Measurements from ENCODE around the gene CCNQ.
A peak's percentile ranks its signal among the peaks of the same experiment; 100 is the strongest.

The CCNQ gene

GRCh38 chrX:153582896-153583295 lies 16.0 kb downstream of the CCNQ start:
- Histone ChIP-seq H3K9ac (ENCODE audit: low read length) (no peak overlapping the region), H3K4me3 (ENCODE audit: low read depth, low read length) (no peak overlapping the region), H3K9me3 (ENCODE audit: control insufficient read depth, insufficient read depth, low read depth, low read length) (peaks cover 10% of the 10 kb centered on the region; the same call in 1 of the 2 replicates), H3K27ac (ENCODE audit: low read depth, low read length) (no peak overlapping the region), H3K4me1 (ENCODE audit: control insufficient read depth, insufficient read depth, low read length) (peaks cover 13% of the 10 kb centered on the region; the same call in 1 of the 2 replicates), H3K27me3 (ENCODE audit: control insufficient read depth, insufficient read depth, low read length) (peaks cover 6% of the 10 kb centered on the region; the same call in 1 of the 2 replicates), H3K36me3 (ENCODE audit: control insufficient read depth, insufficient read depth, low read length) (peaks cover 4% of the 10 kb centered on the region; the same call in 1 of the 2 replicates)

GRCh38 chrX:153580700-153581386 lies 18.1 kb downstream of the CCNQ start:
- Histone ChIP-seq H3K4me3 (ENCODE audit: low read depth, low read length) (no peak overlapping the region), H3K36me3 (ENCODE audit: control insufficient read depth, insufficient read depth, low read length) (peaks cover 2% of the 10 kb centered on the region; the same call in 1 of the 2 replicates), H3K9ac (ENCODE audit: low read length) (no peak overlapping the region), H3K4me1 (ENCODE audit: control insufficient read depth, insufficient read depth, low read length) (peaks cover 13% of the 10 kb centered on the region; the same call in 1 of the 2 replicates), H3K9me3 (ENCODE audit: control insufficient read depth, insufficient read depth, low read depth, low read length) (peaks cover 15% of the 10 kb centered on the region; the same call in 1 of the 2 replicates), H3K27ac (ENCODE audit: low read depth, low read length) (no peak overlapping the region), H3K27me3 (ENCODE audit: control insufficient read depth, insufficient read depth, low read length) (peaks cover 6% of the 10 kb centered on the region; the same call in 1 of the 2 replicates)

GRCh38 chrX:153578889-153579288 lies 20.1 kb downstream of the CCNQ start:
- H3K9me3 ChIP-seq (ENCODE audit: control insufficient read depth, insufficient read depth, low read depth, low read length) = peaks cover 15% of the 10 kb centered on the region; the same call in 1 of the 2 replicates
- H3K9ac ChIP-seq (ENCODE audit: low read length) = no peak overlapping the region
- H3K4me3 ChIP-seq (ENCODE audit: low read depth, low read length) = peak overlapping the region; percentile 2; the same call in 1 of the 2 replicates
- no peaks in the 10 kb centered on the region for H3K36me3 ChIP-seq (ENCODE audit: control insufficient read depth, insufficient read depth, low read length)
- peaks cover 6% of the 10 kb centered on the region; the same call in 1 of the 2 replicates for H3K27me3 ChIP-seq (ENCODE audit: control insufficient read depth, insufficient read depth, low read length)
- H3K4me1 ChIP-seq (ENCODE audit: control insufficient read depth, insufficient read depth, low read length) = peaks cover 13% of the 10 kb centered on the region; the same call in 1 of the 2 replicates
- no peak overlapping the region for H3K27ac ChIP-seq (ENCODE audit: low read depth, low read length)

DNA sequence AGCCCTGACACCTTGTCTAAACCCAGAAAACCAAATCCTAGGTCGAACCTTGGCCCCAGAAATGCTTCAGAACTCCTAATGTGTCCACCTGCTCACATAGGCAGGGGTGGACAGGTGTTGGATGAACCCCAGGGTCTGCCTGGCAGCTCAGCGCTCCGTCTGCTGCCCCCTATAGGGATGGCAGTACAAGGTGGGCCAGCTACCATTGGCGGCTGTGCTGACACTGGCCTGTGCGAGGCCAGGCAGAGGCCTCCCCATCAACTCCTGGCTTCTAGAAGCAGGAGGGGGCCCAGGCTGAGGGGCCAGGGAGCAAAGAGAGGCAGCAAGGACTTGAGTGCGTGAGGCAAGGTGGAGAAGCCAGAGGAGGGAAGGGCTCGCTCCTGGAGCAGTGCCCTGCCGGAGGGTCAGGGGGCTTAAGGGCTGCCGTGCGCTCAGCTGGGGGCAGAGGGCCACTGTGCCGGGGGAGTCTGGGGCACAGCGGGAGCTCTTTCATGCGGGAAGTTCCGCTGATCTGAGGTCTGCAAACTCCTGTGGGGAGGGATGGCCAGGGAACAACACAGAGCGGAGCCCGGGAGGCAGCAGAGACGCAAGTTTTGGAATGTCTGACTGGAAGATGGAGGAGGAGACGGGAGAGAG lies 20.6 kb downstream of the CCNQ start:
- no peak overlapping the region for H3K27ac ChIP-seq (ENCODE audit: low read depth, low read length)
- peaks cover 13% of the 10 kb centered on the region; the same call in 1 of the 2 replicates for H3K4me1 ChIP-seq (ENCODE audit: control insufficient read depth, insufficient read depth, low read length)
- peaks cover 6% of the 10 kb centered on the region; the same call in 1 of the 2 replicates for H3K27me3 ChIP-seq (ENCODE audit: control insufficient read depth, insufficient read depth, low read length)
- H3K4me3 ChIP-seq (ENCODE audit: low read depth, low read length) = peak overlapping the region; percentile 2; the same call in 1 of the 2 replicates
- peaks cover 17% of the 10 kb centered on the region; the same call in 1 of the 2 replicates for H3K9me3 ChIP-seq (ENCODE audit: control insufficient read depth, insufficient read depth, low read depth, low read length)
- no peak overlapping the region for H3K9ac ChIP-seq (ENCODE audit: low read length)
- H3K36me3 ChIP-seq (ENCODE audit: control insufficient read depth, insufficient read depth, low read length) = no peaks in the 10 kb centered on the region

GRCh38 chrX:153576961-153577360 lies 22.0 kb downstream of the CCNQ start:
- Histone ChIP-seq H3K4me3 (ENCODE audit: low read depth, low read length) (no peak overlapping the region), H3K9me3 (ENCODE audit: control insufficient read depth, insufficient read depth, low read depth, low read length) (peaks cover 21% of the 10 kb centered on the region; the same call in 1 of the 2 replicates), H3K4me1 (ENCODE audit: control insufficient read depth, insufficient read depth, low read length) (peaks cover 13% of the 10 kb centered on the region; the same call in 1 of the 2 replicates), H3K27me3 (ENCODE audit: control insufficient read depth, insufficient read depth, low read length) (peaks cover 6% of the 10 kb centered on the region; the same call in 1 of the 2 replicates), H3K9ac (ENCODE audit: low read length) (no peak overlapping the region), H3K36me3 (ENCODE audit: control insufficient read depth, insufficient read depth, low read length) (no peaks in the 10 kb centered on the region), H3K27ac (ENCODE audit: low read depth, low read length) (no peak overlapping the region)

GRCh38 chrX:153576239-153576870 lies 22.6 kb downstream of the CCNQ start:
- Histone ChIP-seq H3K9ac (ENCODE audit: low read length) (no peak overlapping the region), H3K9me3 (ENCODE audit: control insufficient read depth, insufficient read depth, low read depth, low read length) (peaks cover 27% of the 10 kb centered on the region; the same call in 1 of the 2 replicates), H3K4me1 (ENCODE audit: control insufficient read depth, insufficient read depth, low read length) (peaks cover 13% of the 10 kb centered on the region; the same call in 1 of the 2 replicates), H3K4me3 (ENCODE audit: low read depth, low read length) (no peak overlapping the region), H3K27me3 (ENCODE audit: control insufficient read depth, insufficient read depth, low read length) (peaks cover 6% of the 10 kb centered on the region; the same call in 1 of the 2 replicates), H3K27ac (ENCODE audit: low read depth, low read length) (no peak overlapping the region), H3K36me3 (ENCODE audit: control insufficient read depth, insufficient read depth, low read length) (no peaks in the 10 kb centered on the region)

GRCh38 chrX:153573984-153574383 lies 25.0 kb downstream of the CCNQ start:
- no peak overlapping the region for H3K9ac ChIP-seq (ENCODE audit: low read length)
- no peaks in the 10 kb centered on the region for H3K27me3 ChIP-seq (ENCODE audit: control insufficient read depth, insufficient read depth, low read length)

GRCh38 chrX:153572601-153573000 lies 26.3 kb downstream of the CCNQ start:
- H3K36me3 ChIP-seq (ENCODE audit: control insufficient read depth, insufficient read depth, low read length) = no peaks in the 10 kb centered on the region
- H3K4me3 ChIP-seq (ENCODE audit: low read depth, low read length) = no peak overlapping the region
- H3K9ac ChIP-seq (ENCODE audit: low read length) = no peak overlapping the region
- peaks cover 10% of the 10 kb centered on the region for H3K4me1 ChIP-seq (ENCODE audit: control insufficient read depth, insufficient read depth, low read length)
- H3K27me3 ChIP-seq (ENCODE audit: control insufficient read depth, insufficient read depth, low read length) = no peaks in the 10 kb centered on the region
- no peak overlapping the region for H3K27ac ChIP-seq (ENCODE audit: low read depth, low read length)
- H3K9me3 ChIP-seq (ENCODE audit: control insufficient read depth, insufficient read depth, low read depth, low read length) = peaks cover 34% of the 10 kb centered on the region; the same call in 1 of the 2 replicates

More at GRCh38 chrX:153573984-153574383, 25.0 kb downstream of the CCNQ start:
- no peaks in the 10 kb centered on the region for H3K36me3 ChIP-seq (ENCODE audit: control insufficient read depth, insufficient read depth, low read length)
- peaks cover 27% of the 10 kb centered on the region; the same call in 1 of the 2 replicates for H3K9me3 ChIP-seq (ENCODE audit: control insufficient read depth, insufficient read depth, low read depth, low read length)
- peaks cover 11% of the 10 kb centered on the region; the same call in 1 of the 2 replicates for H3K4me1 ChIP-seq (ENCODE audit: control insufficient read depth, insufficient read depth, low read length)
- H3K27ac ChIP-seq (ENCODE audit: low read depth, low read length) = no peak overlapping the region
- H3K4me3 ChIP-seq (ENCODE audit: low read depth, low read length) = no peak overlapping the region

DNA sequence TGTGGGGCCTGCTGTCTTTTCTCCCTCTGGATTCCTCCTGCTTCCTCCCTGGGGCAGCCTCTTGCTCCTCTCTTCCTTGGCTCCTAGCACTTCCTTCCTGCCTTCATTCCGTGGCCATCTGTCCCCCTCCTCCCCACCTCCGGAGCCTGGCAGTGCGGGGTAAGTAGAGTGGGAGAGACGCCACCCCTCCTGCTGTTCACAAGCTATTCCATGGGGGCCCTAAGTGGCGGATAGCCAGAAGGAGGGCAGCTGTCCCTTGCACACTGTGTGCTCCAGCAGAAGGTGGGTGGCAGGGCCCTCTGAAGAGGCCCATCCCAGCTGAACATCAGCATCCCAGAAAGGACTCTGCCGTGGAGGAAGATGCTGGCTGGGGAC lies 27.4 kb downstream of the CCNQ start:
- Histone ChIP-seq H3K27me3 (ENCODE audit: control insufficient read depth, insufficient read depth, low read length) (no peaks in the 10 kb centered on the region), H3K4me1 (ENCODE audit: control insufficient read depth, insufficient read depth, low read length) (peaks cover 13% of the 10 kb centered on the region), H3K9me3 (ENCODE audit: control insufficient read depth, insufficient read depth, low read depth, low read length) (peaks cover 36% of the 10 kb centered on the region; the same call in 1 of the 2 replicates), H3K27ac (ENCODE audit: low read depth, low read length) (no peak overlapping the region), H3K36me3 (ENCODE audit: control insufficient read depth, insufficient read depth, low read length) (no peaks in the 10 kb centered on the region), H3K4me3 (ENCODE audit: low read depth, low read length) (no peak overlapping the region), H3K9ac (ENCODE audit: low read length) (no peak overlapping the region)

DNA sequence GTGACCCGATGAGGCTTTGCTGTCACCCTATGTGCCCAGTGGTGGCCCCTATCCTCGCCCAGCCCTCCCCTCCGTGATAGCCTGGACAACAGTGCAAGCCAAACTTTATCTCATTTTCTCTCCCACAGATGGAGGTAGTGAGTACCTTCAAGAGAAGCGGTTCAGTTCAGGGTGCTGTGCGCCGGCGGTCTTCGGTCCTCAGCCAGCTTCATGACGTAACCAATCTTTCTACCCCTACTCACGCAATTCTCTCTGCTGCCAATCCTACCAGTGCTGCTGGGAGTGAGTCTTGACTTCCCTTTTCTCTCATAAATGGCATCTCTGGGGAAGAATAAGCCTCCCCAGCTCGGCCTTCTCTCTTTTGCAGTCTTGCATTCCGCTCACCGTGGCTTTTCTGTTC lies 29.5 kb downstream of the CCNQ start:
- peaks cover 44% of the 10 kb centered on the region; the same call in 1 of the 2 replicates for H3K9me3 ChIP-seq (ENCODE audit: control insufficient read depth, insufficient read depth, low read depth, low read length)
- no peaks in the 10 kb centered on the region for H3K27me3 ChIP-seq (ENCODE audit: control insufficient read depth, insufficient read depth, low read length)
- no peak overlapping the region for H3K4me3 ChIP-seq (ENCODE audit: low read depth, low read length)
- H3K4me1 ChIP-seq (ENCODE audit: control insufficient read depth, insufficient read depth, low read length) = peaks cover 23% of the 10 kb centered on the region
- no peaks in the 10 kb centered on the region for H3K36me3 ChIP-seq (ENCODE audit: control insufficient read depth, insufficient read depth, low read length)
- H3K9ac ChIP-seq (ENCODE audit: low read length) = no peak overlapping the region
- H3K27ac ChIP-seq (ENCODE audit: low read depth, low read length) = no peak overlapping the region

Measured in HUES6 (cell line).